GM23338 (cell line): Measurements from ENCODE around the gene THBS4. TPM values are rescaled to one million over a fixed set of nuclear protein-coding genes. Genes with fewer than 3 reads are reported as not detected.

Experiments
- ATAC-seq: fragments of 200-7000 bp; cut with Tn5 transposase; 3 replicates; pipeline ENCODE4 v1.9.1; 2020
- DNase-seq: peaks from one replicate; pipeline ENCODE4 v3.0.0-alpha.2; 2015; ENCODE audit warnings: low spot score
- H2AFZ ChIP-seq: fragments of 200-600 bp; sonication (generic); 2 replicates; pipeline ENCODE4 v1.8.0; 2016; ENCODE audit warnings: antibody characterized with exemption, mild to moderate bottlenecking, moderate library complexity
- H3F3A ChIP-seq: fragments of 200-600 bp; sonication (generic); replicated peaks from 2 replicates; pipeline ENCODE4 v1.8.0; 2017; ENCODE audit warnings: antibody characterized with exemption, mixed run types, low read depth
- H3K27ac ChIP-seq: fragments of 200-600 bp; sonication (generic); 2 replicates; pipeline ENCODE4 v1.6.1; 2016; ENCODE audit warnings: low read depth
- H3K27me3 ChIP-seq: fragments of 200-600 bp; sonication (generic); 2 replicates; pipeline ENCODE4 v1.8.0; 2016; ENCODE audit warnings: mild to moderate bottlenecking, mixed run types, moderate library complexity; ENCODE audit not compliant: insufficient read depth
- H3K36me3 ChIP-seq: fragments of 200-600 bp; sonication (generic); 2 replicates; pipeline ENCODE4 v1.8.0; 2016; ENCODE audit warnings: mild to moderate bottlenecking; ENCODE audit not compliant: insufficient read depth
- H3K4me1 ChIP-seq: fragments of 200-600 bp; sonication (generic); 2 replicates; pipeline ENCODE4 v1.8.0; 2016; ENCODE audit warnings: mild to moderate bottlenecking, moderate library complexity; ENCODE audit not compliant: insufficient read depth
- H3K4me2 ChIP-seq: fragments of 200-600 bp; sonication (generic); 2 replicates; pipeline ENCODE4 v1.7.1; 2017; ENCODE audit warnings: mixed run types
- H3K4me3 ChIP-seq: fragments of 200-600 bp; sonication (generic); 2 replicates; pipeline ENCODE4 v1.6.1; 2016; ENCODE audit warnings: mixed run types
- H3K79me2 ChIP-seq: fragments of 200-600 bp; sonication (generic); replicated peaks from 2 replicates; pipeline ENCODE4 v1.8.0; 2017; ENCODE audit warnings: mild to moderate bottlenecking; ENCODE audit not compliant: insufficient read depth
- H3K9me2 ChIP-seq: fragments of 200-600 bp; sonication (generic); 2 replicates; pipeline ENCODE4 v1.8.0; 2017; ENCODE audit not compliant: insufficient read depth
- H4K20me1 ChIP-seq: fragments of 200-600 bp; sonication (generic); replicated peaks from 2 replicates; pipeline ENCODE4 v1.8.0; 2017; ENCODE audit warnings: mild to moderate bottlenecking; ENCODE audit not compliant: insufficient read depth
- H3K27ac Mint-ChIP-seq: 2 replicates; pipeline ENCODE4 v1.8.0; 2020; ENCODE audit warnings: inconsistent platforms, mild to moderate bottlenecking, moderate library complexity, mixed read lengths
- H3K27me3 Mint-ChIP-seq: 3 replicates; pipeline ENCODE4 v1.8.0; 2022; ENCODE audit warnings: low read depth, mild to moderate bottlenecking, moderate library complexity, mixed read lengths, inconsistent platforms; ENCODE audit not compliant: insufficient read depth, poor library complexity
- H3K36me3 Mint-ChIP-seq: 3 replicates; pipeline ENCODE4 v1.8.0; 2021; ENCODE audit warnings: low read depth, mild to moderate bottlenecking, inconsistent platforms, moderate library complexity, mixed read lengths
- H3K4me1 Mint-ChIP-seq: 3 replicates; pipeline ENCODE4 v1.8.0; 2020; ENCODE audit warnings: mild to moderate bottlenecking, inconsistent platforms, mixed read lengths
- H3K4me3 Mint-ChIP-seq: 3 replicates; pipeline ENCODE4 v1.8.0; 2021; ENCODE audit warnings: moderate library complexity, mild to moderate bottlenecking, inconsistent platforms, mixed read lengths
- H3K9me3 Mint-ChIP-seq: 3 replicates; pipeline ENCODE4 v1.8.0; 2020; ENCODE audit warnings: moderate library complexity, mild to moderate bottlenecking, inconsistent platforms, mixed read lengths
- CREB1 ChIP-seq: fragments of 250-450 bp; sonication (Bioruptor Pico); IDR thresholded peaks from 2 replicates; pipeline ENCODE4 v1.5.0; 2020; ENCODE audit warnings: low read depth, mild to moderate bottlenecking, moderate library complexity
- CTCF ChIP-seq, 2 experiments: fragments of 200-600 bp in 1 of 2; sonication (generic) in 1 of 2; conservative IDR thresholded peaks; 2 replicates each; pipeline versions ENCODE4 v1.5.1 to v1.6.1; 2016 to 2017; ENCODE audit warnings: antibody characterized with exemption in 2 of 2, low read depth in 2 of 2, mild to moderate bottlenecking in 2 of 2, moderate library complexity in 1 of 2
- ETS1 ChIP-seq: IDR thresholded peaks from 2 replicates; pipeline ENCODE4 v1.6.1; 2016; ENCODE audit warnings: antibody characterized with exemption
- EZH2 ChIP-seq: fragments of 200-600 bp; sonication (generic); IDR thresholded peaks from one replicate; pipeline ENCODE4 v1.8.0; 2017; ENCODE audit warnings: antibody characterized with exemption, mild to moderate bottlenecking, low read depth; ENCODE audit not compliant: unreplicated experiment
- EZH2phosphoT487 ChIP-seq: fragments of 200-600 bp; sonication (generic); IDR thresholded peaks from one replicate; pipeline ENCODE4 v1.8.1; 2018; ENCODE audit warnings: antibody characterized with exemption; ENCODE audit not compliant: unreplicated experiment
- JUNB ChIP-seq: IDR thresholded peaks from one replicate; pipeline ENCODE4 v1.6.1; 2016; ENCODE audit warnings: antibody characterized with exemption; ENCODE audit not compliant: unreplicated experiment
- NANOG ChIP-seq: IDR thresholded peaks from 2 replicates; pipeline ENCODE4 v1.6.1; 2016; ENCODE audit warnings: antibody characterized with exemption, borderline replicate concordance
- POLR2AphosphoS5 ChIP-seq: IDR thresholded peaks from 2 replicates; pipeline ENCODE4 v1.6.1; 2016; ENCODE audit warnings: antibody characterized with exemption, low read depth
- REST ChIP-seq: IDR thresholded peaks from one replicate; pipeline ENCODE4 v1.6.1; 2018; ENCODE audit warnings: antibody characterized with exemption; ENCODE audit not compliant: unreplicated experiment
- STAT1 ChIP-seq: IDR thresholded peaks from one replicate; pipeline ENCODE4 v1.6.1; 2016; ENCODE audit warnings: antibody characterized with exemption; ENCODE audit not compliant: unreplicated experiment
- ZNF114 ChIP-seq: fragments of 250-450 bp; sonication (Bioruptor Pico); IDR thresholded peaks from 2 replicates; pipeline ENCODE4 v1.5.0; 2020; ENCODE audit warnings: mild to moderate bottlenecking, moderate library complexity
- ZNF331 ChIP-seq: fragments of 250-450 bp; sonication (Bioruptor Pico); IDR thresholded peaks from 2 replicates; pipeline ENCODE4 v1.5.0; 2020; ENCODE audit warnings: low read depth, mild to moderate bottlenecking, moderate library complexity
- ZNF462 ChIP-seq: fragments of 250-450 bp; sonication (Bioruptor Pico); IDR thresholded peaks from 2 replicates; pipeline ENCODE4 v1.5.0; 2020; ENCODE audit warnings: mild to moderate bottlenecking, moderate library complexity
- polyA plus RNA-seq: library from polyadenylated mRNA; unstranded; fragments of >200 nt; fragmentation: Nextera tagmentation; extraction: Ambion mirVana; gene quantifications from 2 replicates; pipeline ENCODE4 v1.2.1, GENCODE V29; 2016
- total RNA-seq: library from RNA; depleted of rRNA; stranded (reverse); fragments of >200 nt; shearing (Covaris generic); gene quantifications from 2 replicates; pipeline ENCODE4 v1.2.3, GENCODE V29; 2014

THBS4 gene
- total and polyA plus RNA-seq, 2 experiments from 2014 or later, result 14.0 to 23.2 TPM

GRCh38 chr5:80068246-80068636, 33.1 kb downstream of the THBS4 start:
- H2AFZ ChIP-seq, result no peak overlapping the region
- Mint-ChIP-seq H3K4me3 (no peak overlapping the region), H3K27ac (no peak overlapping the region), H3K36me3 (no peaks in the 10 kb centered on the region; the same call in 2 of the 3 replicates), H3K9me3 (no peaks in the 10 kb centered on the region), H3K4me1 (peaks cover 10% of the 10 kb centered on the region), H3K27me3 (peaks cover 3% of the 10 kb centered on the region)
- no peaks in the 10 kb centered on the region for H3K36me3 ChIP-seq
- peaks cover 5% of the 10 kb centered on the region; the same call in 1 of the 2 replicates for H3F3A ChIP-seq
- H3K4me3 ChIP-seq, result no peak overlapping the region
- no peak overlapping the region for H3K27ac ChIP-seq
- ATAC-seq (no peak), DNase-seq (no peak)
- H3K9me2 ChIP-seq, result no peaks in the 10 kb centered on the region
- peaks cover 20% of the 10 kb centered on the region; the same call in 1 of the 2 replicates for H3K4me1 ChIP-seq
- H3K27me3 ChIP-seq, result no peaks in the 10 kb centered on the region
- H3K79me2 ChIP-seq, result no peaks in the 10 kb centered on the region
- no peaks in the 10 kb centered on the region for H4K20me1 ChIP-seq
- no peak overlapping the region for H3K4me2 ChIP-seq
- TF ChIP-seq ZNF114 (CRISPR knock-in tag) (no peak), CREB1 (no peak), POLR2AphosphoS5 (no peak), JUNB (no peak), EZH2 (no peak), CTCF (conservative IDR thresholded peaks at IDR 0.05; ENCODE audit: low read depth in 2 of 2) (no peak), ZNF331 (no peak), STAT1 (no peak), ETS1 (no peak), NANOG (no peak), ZNF462 (CRISPR knock-in tag) (no peak), EZH2phosphoT487 (no peak), REST (no peak)
